Measurements from ENCODE around the gene SHROOM1. TPM values are rescaled to one million over a fixed set of nuclear protein-coding genes. Genes with fewer than 3 reads are reported as not detected.

The SHROOM1 gene
- total and polyA plus RNA-seq, 9 of the 15 experiments (the other 6 are each of a cell fraction or from before 2014, with no cell fraction given) = 0.44 to 26.5 (median 11.9) TPM

DNA sequence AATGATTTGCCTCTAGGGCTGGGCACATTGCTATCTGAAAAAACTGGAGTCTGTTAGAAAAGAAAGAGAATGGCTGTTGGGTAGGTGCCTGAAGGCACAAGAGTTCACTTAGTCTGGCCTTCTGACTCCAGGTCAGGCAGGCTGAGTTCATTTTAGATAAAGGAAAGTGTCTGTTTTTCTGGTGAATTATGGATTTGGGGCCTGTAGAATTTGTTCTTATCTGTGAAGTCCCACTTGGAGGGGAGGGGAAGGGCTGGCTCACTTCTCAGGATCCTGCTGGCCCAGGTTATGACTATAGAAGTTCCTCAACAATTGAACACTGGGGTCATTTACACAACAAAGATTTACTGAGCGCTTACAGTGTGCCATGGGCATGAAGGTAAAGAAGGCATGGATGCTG lies 41.9 kb downstream of the SHROOM1 start (continued):
- TF ChIP-seq, protein P1, sequence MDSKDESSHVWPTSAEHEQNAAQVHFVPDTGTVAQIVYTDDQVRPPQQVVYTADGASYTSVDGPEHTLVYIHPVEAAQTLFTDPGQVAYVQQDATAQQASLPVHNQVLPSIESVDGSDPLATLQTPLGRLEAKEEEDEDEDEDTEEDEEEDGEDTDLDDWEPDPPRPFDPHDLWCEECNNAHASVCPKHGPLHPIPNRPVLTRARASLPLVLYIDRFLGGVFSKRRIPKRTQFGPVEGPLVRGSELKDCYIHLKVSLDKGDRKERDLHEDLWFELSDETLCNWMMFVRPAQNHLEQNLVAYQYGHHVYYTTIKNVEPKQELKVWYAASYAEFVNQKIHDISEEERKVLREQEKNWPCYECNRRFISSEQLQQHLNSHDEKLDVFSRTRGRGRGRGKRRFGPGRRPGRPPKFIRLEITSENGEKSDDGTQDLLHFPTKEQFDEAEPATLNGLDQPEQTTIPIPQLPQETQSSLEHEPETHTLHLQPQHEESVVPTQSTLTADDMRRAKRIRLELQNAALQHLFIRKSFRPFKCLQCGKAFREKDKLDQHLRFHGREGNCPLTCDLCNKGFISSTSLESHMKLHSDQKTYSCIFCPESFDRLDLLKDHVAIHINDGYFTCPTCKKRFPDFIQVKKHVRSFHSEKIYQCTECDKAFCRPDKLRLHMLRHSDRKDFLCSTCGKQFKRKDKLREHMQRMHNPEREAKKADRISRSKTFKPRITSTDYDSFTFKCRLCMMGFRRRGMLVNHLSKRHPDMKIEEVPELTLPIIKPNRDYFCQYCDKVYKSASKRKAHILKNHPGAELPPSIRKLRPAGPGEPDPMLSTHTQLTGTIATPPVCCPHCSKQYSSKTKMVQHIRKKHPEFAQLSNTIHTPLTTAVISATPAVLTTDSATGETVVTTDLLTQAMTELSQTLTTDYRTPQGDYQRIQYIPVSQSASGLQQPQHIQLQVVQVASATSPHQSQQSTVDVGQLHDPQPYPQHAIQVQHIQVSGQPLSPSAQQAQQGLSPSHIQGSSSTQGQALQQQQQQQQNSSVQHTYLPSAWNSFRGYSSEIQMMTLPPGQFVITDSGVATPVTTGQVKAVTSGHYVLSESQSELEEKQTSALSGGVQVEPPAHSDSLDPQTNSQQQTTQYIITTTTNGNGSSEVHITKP (IDR thresholded peaks at IDR 0.05; ENCODE audit: partially characterized antibody) = peak; percentile 17
- TF ChIP-seq GABPB2 (CRISPR knock-in tag; conservative IDR thresholded peaks at IDR 0.05) (no peak), MECOM (CRISPR knock-in tag; IDR thresholded peaks at IDR 0.05) (peak; percentile 56; the same call in 1 of the 2 replicates), ZC3H11A (IDR thresholded peaks at IDR 0.05; ENCODE audit: low read depth, low read length) (no peak), MEIS2 (IDR thresholded peaks at IDR 0.05; ENCODE audit: partially characterized antibody) (peak; percentile 95), JUNB (CRISPR knock-in tag; conservative IDR thresholded peaks at IDR 0.05) (no peak), MYC (IDR thresholded peaks at IDR 0.05; ENCODE audit: low read depth, low read length) (0 out of 2 replicates have a peak, but pooled peaks have one; percentile 8), MYC (CRISPR knock-in tag; IDR thresholded peaks at IDR 0.05; ENCODE audit: borderline replicate concordance, low read depth) (no peak), TAL1 (IDR thresholded peaks at IDR 0.05) (peak; percentile 58; the same call in 1 of the 2 replicates)
- TF ChIP-seq, protein P2, sequence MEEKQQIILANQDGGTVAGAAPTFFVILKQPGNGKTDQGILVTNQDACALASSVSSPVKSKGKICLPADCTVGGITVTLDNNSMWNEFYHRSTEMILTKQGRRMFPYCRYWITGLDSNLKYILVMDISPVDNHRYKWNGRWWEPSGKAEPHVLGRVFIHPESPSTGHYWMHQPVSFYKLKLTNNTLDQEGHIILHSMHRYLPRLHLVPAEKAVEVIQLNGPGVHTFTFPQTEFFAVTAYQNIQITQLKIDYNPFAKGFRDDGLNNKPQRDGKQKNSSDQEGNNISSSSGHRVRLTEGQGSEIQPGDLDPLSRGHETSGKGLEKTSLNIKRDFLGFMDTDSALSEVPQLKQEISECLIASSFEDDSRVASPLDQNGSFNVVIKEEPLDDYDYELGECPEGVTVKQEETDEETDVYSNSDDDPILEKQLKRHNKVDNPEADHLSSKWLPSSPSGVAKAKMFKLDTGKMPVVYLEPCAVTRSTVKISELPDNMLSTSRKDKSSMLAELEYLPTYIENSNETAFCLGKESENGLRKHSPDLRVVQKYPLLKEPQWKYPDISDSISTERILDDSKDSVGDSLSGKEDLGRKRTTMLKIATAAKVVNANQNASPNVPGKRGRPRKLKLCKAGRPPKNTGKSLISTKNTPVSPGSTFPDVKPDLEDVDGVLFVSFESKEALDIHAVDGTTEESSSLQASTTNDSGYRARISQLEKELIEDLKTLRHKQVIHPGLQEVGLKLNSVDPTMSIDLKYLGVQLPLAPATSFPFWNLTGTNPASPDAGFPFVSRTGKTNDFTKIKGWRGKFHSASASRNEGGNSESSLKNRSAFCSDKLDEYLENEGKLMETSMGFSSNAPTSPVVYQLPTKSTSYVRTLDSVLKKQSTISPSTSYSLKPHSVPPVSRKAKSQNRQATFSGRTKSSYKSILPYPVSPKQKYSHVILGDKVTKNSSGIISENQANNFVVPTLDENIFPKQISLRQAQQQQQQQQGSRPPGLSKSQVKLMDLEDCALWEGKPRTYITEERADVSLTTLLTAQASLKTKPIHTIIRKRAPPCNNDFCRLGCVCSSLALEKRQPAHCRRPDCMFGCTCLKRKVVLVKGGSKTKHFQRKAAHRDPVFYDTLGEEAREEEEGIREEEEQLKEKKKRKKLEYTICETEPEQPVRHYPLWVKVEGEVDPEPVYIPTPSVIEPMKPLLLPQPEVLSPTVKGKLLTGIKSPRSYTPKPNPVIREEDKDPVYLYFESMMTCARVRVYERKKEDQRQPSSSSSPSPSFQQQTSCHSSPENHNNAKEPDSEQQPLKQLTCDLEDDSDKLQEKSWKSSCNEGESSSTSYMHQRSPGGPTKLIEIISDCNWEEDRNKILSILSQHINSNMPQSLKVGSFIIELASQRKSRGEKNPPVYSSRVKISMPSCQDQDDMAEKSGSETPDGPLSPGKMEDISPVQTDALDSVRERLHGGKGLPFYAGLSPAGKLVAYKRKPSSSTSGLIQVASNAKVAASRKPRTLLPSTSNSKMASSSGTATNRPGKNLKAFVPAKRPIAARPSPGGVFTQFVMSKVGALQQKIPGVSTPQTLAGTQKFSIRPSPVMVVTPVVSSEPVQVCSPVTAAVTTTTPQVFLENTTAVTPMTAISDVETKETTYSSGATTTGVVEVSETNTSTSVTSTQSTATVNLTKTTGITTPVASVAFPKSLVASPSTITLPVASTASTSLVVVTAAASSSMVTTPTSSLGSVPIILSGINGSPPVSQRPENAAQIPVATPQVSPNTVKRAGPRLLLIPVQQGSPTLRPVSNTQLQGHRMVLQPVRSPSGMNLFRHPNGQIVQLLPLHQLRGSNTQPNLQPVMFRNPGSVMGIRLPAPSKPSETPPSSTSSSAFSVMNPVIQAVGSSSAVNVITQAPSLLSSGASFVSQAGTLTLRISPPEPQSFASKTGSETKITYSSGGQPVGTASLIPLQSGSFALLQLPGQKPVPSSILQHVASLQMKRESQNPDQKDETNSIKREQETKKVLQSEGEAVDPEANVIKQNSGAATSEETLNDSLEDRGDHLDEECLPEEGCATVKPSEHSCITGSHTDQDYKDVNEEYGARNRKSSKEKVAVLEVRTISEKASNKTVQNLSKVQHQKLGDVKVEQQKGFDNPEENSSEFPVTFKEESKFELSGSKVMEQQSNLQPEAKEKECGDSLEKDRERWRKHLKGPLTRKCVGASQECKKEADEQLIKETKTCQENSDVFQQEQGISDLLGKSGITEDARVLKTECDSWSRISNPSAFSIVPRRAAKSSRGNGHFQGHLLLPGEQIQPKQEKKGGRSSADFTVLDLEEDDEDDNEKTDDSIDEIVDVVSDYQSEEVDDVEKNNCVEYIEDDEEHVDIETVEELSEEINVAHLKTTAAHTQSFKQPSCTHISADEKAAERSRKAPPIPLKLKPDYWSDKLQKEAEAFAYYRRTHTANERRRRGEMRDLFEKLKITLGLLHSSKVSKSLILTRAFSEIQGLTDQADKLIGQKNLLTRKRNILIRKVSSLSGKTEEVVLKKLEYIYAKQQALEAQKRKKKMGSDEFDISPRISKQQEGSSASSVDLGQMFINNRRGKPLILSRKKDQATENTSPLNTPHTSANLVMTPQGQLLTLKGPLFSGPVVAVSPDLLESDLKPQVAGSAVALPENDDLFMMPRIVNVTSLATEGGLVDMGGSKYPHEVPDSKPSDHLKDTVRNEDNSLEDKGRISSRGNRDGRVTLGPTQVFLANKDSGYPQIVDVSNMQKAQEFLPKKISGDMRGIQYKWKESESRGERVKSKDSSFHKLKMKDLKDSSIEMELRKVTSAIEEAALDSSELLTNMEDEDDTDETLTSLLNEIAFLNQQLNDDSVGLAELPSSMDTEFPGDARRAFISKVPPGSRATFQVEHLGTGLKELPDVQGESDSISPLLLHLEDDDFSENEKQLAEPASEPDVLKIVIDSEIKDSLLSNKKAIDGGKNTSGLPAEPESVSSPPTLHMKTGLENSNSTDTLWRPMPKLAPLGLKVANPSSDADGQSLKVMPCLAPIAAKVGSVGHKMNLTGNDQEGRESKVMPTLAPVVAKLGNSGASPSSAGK (IDR thresholded peaks at IDR 0.05) = no peak
- TF ChIP-seq, protein P3, sequence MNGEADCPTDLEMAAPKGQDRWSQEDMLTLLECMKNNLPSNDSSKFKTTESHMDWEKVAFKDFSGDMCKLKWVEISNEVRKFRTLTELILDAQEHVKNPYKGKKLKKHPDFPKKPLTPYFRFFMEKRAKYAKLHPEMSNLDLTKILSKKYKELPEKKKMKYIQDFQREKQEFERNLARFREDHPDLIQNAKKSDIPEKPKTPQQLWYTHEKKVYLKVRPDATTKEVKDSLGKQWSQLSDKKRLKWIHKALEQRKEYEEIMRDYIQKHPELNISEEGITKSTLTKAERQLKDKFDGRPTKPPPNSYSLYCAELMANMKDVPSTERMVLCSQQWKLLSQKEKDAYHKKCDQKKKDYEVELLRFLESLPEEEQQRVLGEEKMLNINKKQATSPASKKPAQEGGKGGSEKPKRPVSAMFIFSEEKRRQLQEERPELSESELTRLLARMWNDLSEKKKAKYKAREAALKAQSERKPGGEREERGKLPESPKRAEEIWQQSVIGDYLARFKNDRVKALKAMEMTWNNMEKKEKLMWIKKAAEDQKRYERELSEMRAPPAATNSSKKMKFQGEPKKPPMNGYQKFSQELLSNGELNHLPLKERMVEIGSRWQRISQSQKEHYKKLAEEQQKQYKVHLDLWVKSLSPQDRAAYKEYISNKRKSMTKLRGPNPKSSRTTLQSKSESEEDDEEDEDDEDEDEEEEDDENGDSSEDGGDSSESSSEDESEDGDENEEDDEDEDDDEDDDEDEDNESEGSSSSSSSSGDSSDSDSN (IDR thresholded peaks at IDR 0.05; ENCODE audit: borderline replicate concordance in 1 of 2, low read depth in 2 of 2, low read length in 2 of 2) = peak; percentile 34 to 50; a peak in 1 of 4 replicates

Measured in K562 (cell line).